GM21576 (cell line): ENCODE results near the gene TAMM41.
A peak's percentile ranks its signal among the peaks of the same experiment; 100 is the strongest.
"Not testable (repeated sequence)": the region's sequence is repeated elsewhere in the genome, so short reads cannot be mapped to it uniquely, and the experiment has no call there.

Experiments
- ATAC-seq: cut with Tn5 transposase; IDR thresholded peaks from one replicate; pipeline ENCODE4 v1.9.1; 2021; ENCODE audit warnings: mild to moderate bottlenecking, moderate library complexity; ENCODE audit not compliant: unreplicated experiment

Gene TAMM41

GRCh38 chr3:11846281-11847266 is at the start of gene TAMM41:
Gene TAMM41 (minus strand): TSS chr3:11846885. CDS start chr3:11846636, 249 bp downstream.
- peak; percentile 100 for ATAC-seq

- no peak for ATAC-seq
Observed at GRCh38 chr3:11878837-11879236, 32.2 kb upstream of the TAMM41 start.

GRCh38 chr3:11874707-11875106 is 28.0 kb upstream of the TAMM41 start:
- ATAC-seq: not testable (repeated sequence)

GRCh38 chr3:11863739-11864138 is 17.1 kb upstream of the TAMM41 start:
- ATAC-seq: not testable (repeated sequence)

- ATAC-seq: not testable (repeated sequence)
Observed at GRCh38 chr3:11862584-11862983, 15.9 kb upstream of the TAMM41 start.

DNA sequence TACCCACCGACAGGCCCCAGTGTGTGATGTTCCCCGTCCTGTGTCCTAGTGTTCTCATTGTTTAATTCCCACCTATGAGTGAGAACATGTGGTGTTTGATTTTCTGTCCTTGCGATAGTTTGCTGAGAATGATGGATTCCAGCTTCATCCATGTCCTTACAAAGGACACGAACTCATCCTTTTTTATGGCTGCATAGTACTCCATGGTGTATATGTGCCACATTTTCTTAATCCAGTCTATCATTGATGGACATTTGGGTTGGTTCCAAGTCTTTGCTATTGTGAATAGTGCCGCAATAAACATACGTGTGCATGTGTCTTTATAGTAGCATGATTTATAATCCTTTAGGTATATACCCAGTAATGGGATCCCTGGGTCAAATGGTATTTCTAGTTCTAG is 15.5 kb upstream of the TAMM41 start:
- not testable (repeated sequence) for ATAC-seq

DNA sequence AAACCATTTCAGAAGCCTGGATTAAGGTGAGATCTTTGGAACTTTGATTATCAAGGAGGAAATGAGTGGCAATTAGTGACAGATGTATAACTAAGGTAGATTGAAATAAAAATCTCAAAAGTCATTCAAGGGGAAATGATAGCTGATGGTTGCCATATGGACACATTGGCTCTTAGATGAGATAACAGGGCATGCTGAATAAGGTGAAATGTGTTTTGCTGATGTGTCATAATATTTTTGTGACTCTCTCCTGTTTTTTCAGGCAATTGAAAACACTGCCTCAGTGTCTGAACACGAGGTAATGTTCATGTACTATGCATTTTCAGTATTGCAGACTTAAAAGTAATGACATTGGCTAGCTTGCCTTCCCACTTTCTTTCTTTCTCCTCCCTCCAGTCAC is 13.5 kb upstream of the TAMM41 start:
- not testable (repeated sequence) for ATAC-seq

DNA sequence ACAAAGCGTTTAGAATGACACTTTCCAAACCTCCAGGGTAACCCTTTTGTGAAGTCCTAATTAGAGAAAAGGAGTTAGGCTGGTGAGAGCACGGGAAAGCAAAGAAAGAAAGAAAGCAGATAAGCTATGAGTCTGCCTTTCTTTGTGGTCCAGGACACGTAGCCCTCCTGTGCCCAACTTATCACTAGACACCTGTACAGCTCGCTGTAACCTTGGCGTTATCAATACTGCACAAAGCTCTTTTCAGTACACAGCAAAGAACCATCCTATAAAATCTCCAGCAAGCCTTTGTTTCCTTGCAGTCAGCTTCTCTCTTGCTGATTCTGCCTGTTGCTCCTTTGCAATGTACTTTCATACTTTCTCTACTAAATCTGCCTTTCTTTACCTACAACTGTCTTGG is 6.8 kb upstream of the TAMM41 start:
- no peak for ATAC-seq

- no peak for ATAC-seq
Observed at GRCh38 chr3:11850003-11850402, 3.3 kb upstream of the TAMM41 start.

DNA sequence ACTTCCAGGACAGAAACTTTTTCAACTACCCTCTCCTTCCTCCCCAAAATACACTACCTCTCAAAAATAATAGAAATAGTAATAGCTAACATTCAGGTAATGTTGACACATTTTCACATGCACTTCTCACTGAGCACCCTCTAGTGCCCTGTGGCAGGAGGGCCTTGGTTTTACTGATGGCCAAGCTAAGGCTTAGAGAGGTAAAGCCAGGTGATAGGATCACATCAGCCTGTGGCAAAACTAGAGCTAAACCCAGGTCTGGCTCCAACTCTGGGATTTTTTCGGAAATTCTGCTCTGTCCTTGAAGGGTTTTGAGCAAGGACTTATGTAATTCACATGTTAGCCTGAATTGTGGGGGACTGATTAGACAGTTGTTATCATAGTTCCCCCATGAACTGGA is 922 bp upstream of the TAMM41 start:
- ATAC-seq: no peak

- no peak for ATAC-seq
Observed at GRCh38 chr3:11845651-11846050, 1.0 kb downstream of the TAMM41 start.

- no peak for ATAC-seq
Observed at GRCh38 chr3:11844891-11845290, 1.8 kb downstream of the TAMM41 start.

DNA sequence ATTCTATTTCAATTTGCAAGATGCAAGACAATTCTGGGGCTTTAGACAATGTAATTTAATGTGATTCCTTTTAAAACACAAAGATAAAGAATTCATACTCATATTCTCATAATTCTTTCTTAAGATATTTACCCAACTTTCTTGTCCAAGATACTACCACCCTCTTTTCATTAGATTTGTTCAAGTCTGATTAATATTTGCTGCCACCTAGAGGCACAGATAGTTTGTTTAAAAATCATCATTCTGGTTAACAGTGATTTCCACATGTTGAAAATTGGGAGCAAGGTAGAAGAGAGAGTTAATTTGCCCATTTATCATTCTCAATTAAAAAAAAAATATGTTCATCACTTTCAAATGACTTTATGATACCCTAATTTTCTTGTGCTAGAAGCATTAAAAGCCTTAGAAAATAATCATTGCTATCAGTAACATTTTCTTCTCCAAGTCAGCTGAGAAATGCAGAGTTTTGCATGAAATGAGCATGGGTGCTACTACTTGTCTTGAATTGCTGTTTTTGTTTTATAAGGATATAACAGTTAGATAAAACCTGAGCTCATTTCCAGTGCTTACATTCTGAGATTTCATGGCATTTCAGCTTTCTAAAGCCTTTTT is 11.6 kb downstream of the TAMM41 start:
- no peak for ATAC-seq

GRCh38 chr3:11832981-11833905 is 13.4 kb downstream of the TAMM41 start:
- ATAC-seq: no peak

- no peak for ATAC-seq
Observed at GRCh38 chr3:11829416-11829815, 17.3 kb downstream of the TAMM41 start.

DNA sequence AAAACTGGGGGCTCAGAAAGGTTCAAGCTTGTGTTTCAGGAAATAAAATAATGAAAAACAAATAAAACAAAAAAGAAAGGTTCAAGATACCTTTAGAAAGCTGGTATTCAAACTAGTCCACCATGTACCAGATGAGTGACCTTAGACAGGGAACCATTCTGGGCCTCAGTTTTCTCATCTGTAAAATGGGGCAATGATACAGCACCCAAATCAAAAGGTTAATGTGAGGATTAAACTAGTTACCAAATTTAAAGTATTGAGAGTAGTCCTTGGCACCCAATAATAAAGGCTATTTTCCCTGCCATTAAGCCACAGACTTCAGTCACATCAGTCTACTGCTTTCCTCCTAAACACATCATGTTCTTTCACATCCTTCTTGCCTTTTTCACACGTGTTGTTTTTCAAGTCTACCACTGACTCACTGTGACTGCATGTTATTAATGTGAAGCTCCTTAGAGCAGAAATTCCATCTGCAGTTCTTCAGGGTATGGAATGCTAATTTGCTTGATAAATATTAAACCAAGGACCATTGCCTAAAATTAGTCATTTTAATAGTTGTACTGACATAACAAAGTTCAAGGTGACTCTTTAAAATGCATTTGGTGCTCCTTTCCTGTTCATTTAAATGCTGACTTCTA is 19.9 kb downstream of the TAMM41 start:
- ATAC-seq: no peak

- no peak for ATAC-seq
Observed at GRCh38 chr3:11825301-11825700, 21.4 kb downstream of the TAMM41 start.

GRCh38 chr3:11820531-11821041 is 26.1 kb downstream of the TAMM41 start:
- ATAC-seq: peak; percentile 71

DNA sequence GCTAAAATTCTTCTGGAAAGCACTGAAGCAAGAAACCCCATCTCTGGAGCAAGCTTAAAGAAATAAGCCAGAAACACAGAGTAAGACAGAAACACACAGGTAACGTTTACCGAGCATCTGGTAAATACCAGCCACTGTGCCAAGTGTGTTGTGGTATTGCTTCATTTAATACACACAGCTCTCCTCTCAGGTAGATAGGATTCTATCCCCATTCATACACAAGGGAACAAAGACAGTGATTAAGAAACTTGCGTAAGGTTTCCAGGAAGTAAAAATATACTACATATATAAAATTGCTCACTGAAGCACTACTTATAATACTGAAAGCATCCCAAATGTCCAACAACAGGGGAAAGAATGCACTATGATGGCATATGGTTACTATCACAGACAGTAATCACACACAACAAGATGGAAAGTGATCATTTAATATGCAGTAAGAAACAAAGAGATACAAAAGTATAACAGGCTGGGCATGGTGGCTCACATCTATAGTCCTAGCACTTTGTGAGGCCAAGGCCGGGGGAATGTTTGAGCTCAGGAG is 27.5 kb downstream of the TAMM41 start:
- ATAC-seq: no peak

- ATAC-seq: no peak
Observed at GRCh38 chr3:11818033-11818432, 28.7 kb downstream of the TAMM41 start.
